PC-9 (cell line): ENCODE measurements around the gene HSF5.

Experiments used
- EZH2 ChIP-seq: fragments of 200-600 bp; sonication (generic); IDR thresholded peaks from 2 replicates; pipeline ENCODE4 v1.8.0; 2017; ENCODE audit warnings: antibody characterized with exemption, low read depth
- TF ChIP-seq, protein P1 (sequence below): fragments of 200-600 bp; sonication (generic); conservative IDR thresholded peaks from 2 replicates; pipeline ENCODE4 v1.6.1; 2017; ENCODE audit warnings: mixed run types, antibody characterized with exemption, mild to moderate bottlenecking, moderate library complexity

DNA sequence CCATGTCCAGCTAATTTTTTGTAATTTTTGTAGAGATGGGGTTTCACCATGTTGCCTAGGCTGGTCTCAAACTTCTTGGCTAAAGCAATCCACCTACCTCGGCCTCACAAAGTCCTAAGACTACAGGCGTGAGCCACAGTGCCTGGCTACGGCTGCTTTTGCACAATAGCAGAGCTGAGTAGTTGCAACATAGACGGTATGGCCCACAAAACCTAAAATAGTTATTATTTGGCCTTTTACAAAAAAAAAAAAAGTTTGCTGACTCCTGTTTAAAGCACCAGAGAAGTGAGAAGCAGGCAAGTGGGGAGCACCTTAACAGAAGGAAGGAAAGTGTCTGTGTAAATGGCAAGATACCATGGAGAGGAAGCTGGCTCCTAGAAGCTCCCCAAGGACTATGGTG is 5.3 kb upstream of the HSF5 start:
- TF ChIP-seq, protein P1, sequence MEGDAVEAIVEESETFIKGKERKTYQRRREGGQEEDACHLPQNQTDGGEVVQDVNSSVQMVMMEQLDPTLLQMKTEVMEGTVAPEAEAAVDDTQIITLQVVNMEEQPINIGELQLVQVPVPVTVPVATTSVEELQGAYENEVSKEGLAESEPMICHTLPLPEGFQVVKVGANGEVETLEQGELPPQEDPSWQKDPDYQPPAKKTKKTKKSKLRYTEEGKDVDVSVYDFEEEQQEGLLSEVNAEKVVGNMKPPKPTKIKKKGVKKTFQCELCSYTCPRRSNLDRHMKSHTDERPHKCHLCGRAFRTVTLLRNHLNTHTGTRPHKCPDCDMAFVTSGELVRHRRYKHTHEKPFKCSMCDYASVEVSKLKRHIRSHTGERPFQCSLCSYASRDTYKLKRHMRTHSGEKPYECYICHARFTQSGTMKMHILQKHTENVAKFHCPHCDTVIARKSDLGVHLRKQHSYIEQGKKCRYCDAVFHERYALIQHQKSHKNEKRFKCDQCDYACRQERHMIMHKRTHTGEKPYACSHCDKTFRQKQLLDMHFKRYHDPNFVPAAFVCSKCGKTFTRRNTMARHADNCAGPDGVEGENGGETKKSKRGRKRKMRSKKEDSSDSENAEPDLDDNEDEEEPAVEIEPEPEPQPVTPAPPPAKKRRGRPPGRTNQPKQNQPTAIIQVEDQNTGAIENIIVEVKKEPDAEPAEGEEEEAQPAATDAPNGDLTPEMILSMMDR: no peak
- no peak for TF ChIP-seq EZH2
